GM19239 (cell line): ENCODE results near the gene CES1.
"Not testable (repeated sequence)": the region's sequence is repeated elsewhere in the genome, so short reads cannot be mapped to it uniquely, and the experiment has no call there.

Experiments used
- DNase-seq: peaks from one replicate; pipeline ENCODE4 v3.0.0; 2011; ENCODE audit warnings: low spot score; ENCODE audit not compliant: insufficient read length
- FAIRE-seq: peaks from 2 replicates; lab custom pipeline; 2011; peaks lifted over from hg19 to GRCh38; lab: Jason Lieb, UNC

The CES1 gene

DNA sequence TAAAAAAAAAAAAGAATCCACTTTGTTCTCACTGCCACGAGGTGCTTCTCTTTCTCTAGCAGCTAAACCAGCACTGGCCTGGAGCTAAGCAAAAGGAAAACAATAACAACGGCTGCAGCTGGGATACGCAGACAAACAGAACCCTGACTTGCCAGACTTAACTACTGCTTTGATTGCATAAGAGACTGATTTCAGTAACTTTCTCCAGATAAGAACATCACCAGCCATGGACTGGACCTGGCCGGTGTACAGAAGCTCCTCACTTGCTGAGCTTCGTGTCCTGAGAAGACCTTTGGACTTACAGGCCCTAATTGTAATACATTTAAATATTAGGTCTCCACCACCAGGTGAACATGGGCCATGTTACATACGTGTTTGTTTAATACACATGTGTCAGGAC lies 27.8 kb downstream of the CES1 start:
- not testable (repeated sequence) for FAIRE-seq, DNase-seq

DNA sequence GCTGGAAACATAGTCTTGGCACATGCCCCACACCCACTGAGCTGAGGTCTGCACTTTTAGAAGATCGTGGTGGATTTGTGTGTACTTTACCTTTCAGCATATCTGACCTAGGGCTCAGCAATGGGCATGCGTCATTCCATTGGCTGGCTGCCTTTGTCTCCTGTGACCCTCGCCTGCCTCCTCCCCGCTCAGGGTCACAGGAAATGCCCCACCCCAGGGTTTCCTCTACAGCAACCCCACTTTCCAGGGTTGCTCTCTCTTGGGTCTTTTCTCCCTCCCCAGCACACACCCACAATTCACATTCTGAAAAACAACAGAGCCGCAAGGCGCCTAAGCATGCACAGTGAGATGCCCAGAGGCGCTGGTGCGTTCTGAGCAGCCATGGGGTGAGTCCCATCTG lies 29.2 kb downstream of the CES1 start:
- FAIRE-seq, DNase-seq: not testable (repeated sequence)

DNA sequence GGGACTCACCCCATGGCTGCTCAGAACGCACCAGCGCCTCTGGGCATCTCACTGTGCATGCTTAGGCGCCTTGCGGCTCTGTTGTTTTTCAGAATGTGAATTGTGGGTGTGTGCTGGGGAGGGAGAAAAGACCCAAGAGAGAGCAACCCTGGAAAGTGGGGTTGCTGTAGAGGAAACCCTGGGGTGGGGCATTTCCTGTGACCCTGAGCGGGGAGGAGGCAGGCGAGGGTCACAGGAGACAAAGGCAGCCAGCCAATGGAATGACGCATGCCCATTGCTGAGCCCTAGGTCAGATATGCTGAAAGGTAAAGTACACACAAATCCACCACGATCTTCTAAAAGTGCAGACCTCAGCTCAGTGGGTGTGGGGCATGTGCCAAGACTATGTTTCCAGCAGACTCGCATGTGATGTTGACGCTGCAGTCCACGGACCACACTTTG lies 39.9 kb downstream of the CES1 start:
- not testable (repeated sequence) for FAIRE-seq, DNase-seq

DNA sequence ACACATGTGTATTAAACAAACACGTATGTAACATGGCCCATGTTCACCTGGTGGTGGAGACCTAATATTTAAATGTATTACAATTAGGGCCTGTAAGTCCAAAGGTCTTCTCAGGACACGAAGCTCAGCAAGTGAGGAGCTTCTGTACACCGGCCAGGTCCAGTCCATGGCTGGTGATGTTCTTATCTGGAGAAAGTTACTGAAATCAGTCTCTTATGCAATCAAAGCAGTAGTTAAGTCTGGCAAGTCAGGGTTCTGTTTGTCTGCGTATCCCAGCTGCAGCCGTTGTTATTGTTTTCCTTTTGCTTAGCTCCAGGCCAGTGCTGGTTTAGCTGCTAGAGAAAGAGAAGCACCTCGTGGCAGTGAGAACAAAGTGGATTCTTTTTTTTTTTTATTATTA lies 41.4 kb downstream of the CES1 start:
- not testable (repeated sequence) for FAIRE-seq

DNA sequence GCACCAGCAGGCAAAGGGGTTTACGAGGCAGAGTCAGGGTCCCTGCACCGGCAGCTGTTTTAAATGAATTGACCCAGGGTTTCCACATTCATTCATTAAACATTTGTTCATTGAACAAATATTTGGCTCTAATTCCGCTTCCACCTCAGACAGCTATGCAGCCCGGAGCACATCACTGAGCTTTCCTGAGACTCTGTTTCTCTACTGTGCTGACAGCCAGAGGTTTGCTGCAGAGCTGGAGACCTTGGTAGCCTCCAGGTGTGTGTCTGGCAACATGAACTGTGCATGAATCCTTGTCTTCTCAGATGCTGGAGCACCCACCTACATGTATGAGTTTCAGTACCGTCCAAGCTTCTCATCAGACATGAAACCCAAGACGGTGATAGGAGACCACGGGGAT lies 42.7 kb downstream of the CES1 start:
- FAIRE-seq, DNase-seq: not testable (repeated sequence)

More for the DNA sequence above, 41.4 kb downstream of the CES1 start:
- DNase-seq = not testable (repeated sequence)

DNA sequence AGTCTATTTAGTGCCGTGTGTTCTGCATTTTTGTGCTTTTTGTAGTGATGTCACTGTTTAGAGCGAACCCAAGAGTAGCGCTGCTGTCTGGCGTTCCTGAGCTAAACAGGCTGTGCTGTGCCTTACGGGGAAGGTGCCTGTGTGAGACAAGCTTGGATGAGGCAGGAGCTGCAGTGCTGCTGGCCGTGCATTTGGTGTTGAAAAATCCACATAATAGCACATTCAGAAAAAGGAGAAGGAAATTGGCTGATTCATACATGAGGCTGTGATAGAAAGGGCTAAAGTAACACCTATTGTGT lies 50.2 kb downstream of the CES1 start:
- not testable (repeated sequence) for DNase-seq
- FAIRE-seq = peak; percentile 68

DNA sequence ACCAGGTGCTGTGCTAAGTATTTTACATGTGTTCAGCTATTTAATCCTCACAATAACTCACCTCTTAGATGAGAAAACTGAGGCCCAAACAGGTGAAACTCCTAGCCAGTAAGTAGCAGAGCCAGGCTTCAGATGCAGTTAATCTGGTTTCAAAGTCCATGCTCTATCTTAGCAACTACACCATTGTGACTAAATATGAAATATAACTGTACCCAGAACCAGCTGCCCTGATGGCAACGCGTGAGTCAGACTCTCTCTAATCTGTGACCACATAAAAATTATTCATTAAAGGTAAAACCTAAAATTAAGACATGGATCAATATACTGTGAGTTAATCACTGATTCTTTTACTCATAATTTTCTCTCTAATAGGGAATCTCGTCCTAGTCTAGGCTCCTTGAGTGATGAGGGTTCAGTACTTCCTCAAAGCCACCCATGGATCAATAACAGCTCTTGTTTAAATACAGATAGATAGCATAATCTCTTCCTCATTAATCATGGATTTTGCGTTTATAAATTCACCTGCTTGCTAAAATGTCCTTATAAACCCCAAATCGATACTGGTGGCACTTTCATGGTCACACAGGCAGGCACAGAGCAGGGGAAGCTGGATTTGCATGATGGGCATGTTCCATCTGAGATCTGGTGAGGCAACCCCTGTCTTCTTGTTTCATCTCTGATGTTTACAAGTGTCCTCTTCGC lies 50.7 kb downstream of the CES1 start:
- FAIRE-seq, DNase-seq: not testable (repeated sequence)

DNA sequence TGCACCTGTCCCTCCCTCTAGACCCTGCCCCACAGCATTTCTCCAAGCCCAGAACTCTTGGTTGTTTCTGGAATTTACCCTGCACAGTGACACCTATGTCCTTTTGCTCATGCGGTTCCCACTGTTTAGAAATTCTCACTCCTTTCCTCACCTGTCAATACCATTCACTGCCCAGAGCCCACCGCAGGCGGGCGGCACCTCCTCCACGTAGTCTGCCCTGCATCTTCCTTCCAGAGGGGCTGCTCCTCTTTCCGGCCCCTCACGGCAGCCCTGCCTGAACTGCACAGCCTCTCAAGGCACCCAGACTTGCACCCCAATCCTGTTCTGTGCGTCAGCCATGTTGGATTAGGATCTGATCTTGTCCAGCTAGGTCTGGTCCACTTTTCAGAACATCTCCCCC lies 51.4 kb downstream of the CES1 start:
- FAIRE-seq, DNase-seq: not testable (repeated sequence)

DNA sequence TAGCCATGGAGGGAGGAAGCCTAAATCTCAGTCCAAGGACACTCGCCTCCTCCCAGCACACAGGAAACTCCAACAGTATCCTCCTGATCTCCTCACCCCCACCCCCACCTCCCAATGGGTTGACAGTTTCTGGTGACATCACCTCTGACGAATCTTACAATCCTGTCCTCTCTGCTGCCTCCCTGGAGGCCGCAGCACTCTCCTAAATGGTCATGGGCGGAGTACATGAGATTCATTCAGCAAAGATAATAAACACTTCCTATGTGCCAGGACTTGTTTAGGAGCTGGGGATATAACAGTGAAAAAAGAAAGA lies 52.8 kb downstream of the CES1 start:
- not testable (repeated sequence) for FAIRE-seq, DNase-seq

DNA sequence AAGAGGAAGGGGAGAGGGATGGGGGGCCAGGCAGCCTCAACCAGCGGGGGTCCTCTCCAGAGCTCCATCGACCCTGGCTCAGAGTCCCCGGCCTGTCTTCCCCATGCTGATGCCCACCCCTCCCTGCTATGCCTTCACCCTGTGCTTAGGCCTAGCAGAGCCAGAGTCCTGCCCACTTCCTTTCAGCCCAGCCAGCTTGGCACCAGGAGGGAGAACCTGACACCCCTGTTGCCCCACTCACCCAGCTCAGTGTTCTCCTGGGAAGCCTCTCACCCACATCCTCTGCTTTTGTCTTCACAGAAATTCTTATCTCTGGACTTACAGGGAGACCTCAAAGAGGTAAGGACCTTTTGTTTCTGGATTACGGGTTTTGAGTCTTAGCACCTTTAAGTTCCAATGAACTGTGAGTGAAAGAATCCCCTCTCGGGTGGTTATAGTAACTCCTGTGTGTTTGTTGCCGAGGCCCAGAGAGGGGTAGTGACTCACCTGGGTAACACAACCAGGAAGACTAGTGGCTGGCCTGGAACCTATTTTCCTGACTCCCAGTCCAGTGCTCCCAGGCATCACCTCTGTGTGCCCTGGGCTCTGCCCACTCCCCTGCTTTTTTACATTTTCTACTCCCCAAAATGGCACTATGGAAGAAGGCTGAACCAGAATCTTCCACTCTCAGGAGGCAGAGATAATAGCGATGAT lies 53.3 kb downstream of the CES1 start:
- DNase-seq (no peak), FAIRE-seq (no peak)

DNA sequence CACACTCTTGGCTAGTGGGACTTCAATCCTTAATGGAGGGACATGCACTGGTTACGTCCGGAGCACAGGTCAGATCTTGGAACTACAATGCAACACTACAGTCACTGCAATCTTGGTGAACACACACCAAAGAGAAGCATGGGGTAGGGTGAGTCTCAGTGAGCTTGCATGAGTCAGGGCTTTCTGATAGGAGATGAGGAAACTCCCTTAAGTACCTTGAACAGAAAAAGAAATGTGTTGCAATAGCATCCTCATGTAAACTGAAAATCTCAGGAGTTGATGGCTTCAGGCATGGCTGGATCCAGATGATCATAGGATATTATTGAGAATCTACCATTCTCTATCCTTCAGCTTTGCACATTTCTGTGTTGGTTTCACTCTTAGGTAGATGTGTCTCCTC lies 54.1 kb downstream of the CES1 start:
- DNase-seq (no peak), FAIRE-seq (no peak)

DNA sequence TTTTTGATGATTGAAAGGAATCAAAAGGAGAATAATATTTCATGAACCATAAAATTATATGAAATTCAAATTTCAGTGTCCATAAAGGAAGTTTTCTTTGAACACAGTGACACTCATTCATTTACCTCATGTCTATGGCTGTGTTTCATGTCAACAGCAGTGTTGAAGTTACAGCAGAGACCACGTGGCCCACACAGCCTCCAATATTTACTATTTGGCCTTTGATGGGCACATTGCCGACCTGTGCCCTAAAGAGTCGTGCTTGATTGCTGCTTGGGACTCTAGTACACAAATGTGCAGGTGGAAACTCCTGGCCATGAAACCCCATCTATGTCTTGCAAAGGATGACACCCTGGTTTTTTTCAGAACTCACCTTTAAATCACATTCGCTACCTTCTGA lies 57.0 kb downstream of the CES1 start:
- no peak for DNase-seq
- FAIRE-seq = no peak

DNA sequence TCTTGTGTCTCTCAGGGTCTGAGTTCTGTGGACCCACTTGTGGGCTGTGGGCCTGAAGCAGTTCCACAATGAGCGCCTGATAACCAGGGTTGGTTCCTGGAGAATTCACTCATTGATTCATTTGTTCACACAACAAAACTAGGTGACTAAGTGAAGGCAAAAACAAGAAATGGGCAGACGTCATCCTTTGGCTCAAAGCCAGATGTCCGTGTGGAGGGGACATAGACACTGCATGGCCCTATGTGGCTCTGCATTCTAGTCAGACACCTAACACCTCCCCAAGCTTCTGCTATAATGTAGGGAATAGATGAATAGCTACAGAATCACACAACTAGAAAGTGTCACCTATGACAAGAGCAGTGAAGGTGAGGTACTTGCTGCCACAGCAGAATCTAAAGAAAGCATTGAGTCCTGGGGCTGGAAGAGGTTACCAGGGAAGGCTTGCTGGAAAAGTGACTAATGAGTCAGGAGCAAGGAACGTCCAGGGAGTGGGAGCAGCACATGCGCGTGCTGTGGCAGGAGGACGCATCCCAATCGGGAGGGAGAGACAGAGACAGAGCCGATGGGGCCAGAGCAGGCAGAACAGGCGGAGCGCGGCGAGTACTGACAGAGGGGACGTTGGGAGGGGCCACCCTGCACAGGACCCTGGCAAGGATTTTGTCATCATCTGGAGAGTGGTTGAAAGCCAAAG lies 58.9 kb downstream of the CES1 start:
- no peak for FAIRE-seq
- no peak for DNase-seq

DNA sequence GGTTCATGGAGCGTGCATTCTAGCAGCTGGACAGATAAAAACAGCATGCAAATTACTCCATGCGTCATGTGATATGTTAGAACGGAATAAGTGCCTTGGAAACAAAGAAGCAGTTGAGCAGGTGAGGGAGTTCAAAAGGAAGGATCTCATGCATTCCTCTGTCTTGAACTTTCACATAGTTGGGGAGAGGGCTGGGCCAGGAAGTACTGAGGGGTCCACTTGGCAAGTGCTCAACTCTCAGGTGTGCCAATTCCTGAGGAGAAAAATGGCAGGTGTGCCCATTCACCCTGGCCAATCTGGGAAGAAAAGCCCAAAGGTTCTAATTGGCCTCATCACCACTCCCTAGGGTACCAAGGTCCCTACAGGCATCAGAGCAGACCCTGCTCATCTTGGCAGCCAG lies 67.7 kb downstream of the CES1 start:
- no peak for FAIRE-seq

DNA sequence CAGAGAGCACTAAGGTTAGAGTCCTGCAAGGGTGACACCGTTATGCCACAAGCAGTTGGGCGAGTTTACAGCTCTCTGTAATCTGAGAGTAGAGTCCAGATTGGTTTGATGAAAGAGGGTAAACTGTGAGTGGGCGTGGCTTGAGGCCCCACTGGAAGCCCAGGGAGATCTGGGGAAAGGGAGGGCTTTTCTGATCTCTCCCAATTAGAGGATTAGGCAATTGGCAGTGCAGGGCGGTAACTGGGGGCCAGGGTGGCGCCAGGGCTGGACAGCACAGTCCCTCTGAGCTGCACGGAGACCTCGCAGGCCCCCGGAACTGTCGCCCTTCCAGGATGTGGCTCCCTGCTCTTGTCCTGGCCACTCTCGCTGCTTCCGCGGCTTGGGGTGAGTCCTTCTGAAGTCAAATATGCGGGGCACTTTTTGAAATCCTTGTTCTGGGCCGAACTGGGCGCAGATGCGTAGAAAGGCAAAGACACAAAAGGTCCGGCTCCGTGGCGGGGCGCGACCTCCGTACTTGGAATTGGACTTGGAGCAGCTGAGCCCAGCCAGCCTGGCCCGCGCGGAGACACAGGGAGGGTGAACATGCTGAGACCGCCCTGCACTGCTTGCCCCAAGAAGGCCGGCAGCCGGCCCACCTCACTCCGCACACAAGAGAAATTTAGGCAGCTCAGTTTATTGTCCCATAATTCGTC lies 72.4 kb downstream of the CES1 start:
- FAIRE-seq (no peak), DNase-seq (no peak)

More for the DNA sequence above, 67.7 kb downstream of the CES1 start:
- no peak for DNase-seq

DNA sequence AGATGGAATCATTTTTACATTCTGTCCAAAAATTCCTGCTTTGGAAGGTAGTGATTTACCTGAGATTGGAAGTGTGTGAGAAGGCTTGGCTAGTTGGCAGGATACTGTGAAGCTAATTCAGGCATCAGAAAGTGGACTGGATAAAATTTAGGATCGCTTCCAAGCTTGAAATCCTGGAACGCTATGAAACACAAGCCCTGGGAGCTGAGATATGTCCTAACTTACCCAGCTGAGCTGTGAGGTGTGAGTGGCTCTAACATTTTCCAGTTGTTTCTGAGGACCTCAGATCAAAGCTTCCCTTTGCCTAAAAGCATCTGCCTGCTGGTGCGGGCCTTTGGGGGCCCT lies 73.0 kb downstream of the CES1 start:
- FAIRE-seq, DNase-seq: not testable (repeated sequence)

DNA sequence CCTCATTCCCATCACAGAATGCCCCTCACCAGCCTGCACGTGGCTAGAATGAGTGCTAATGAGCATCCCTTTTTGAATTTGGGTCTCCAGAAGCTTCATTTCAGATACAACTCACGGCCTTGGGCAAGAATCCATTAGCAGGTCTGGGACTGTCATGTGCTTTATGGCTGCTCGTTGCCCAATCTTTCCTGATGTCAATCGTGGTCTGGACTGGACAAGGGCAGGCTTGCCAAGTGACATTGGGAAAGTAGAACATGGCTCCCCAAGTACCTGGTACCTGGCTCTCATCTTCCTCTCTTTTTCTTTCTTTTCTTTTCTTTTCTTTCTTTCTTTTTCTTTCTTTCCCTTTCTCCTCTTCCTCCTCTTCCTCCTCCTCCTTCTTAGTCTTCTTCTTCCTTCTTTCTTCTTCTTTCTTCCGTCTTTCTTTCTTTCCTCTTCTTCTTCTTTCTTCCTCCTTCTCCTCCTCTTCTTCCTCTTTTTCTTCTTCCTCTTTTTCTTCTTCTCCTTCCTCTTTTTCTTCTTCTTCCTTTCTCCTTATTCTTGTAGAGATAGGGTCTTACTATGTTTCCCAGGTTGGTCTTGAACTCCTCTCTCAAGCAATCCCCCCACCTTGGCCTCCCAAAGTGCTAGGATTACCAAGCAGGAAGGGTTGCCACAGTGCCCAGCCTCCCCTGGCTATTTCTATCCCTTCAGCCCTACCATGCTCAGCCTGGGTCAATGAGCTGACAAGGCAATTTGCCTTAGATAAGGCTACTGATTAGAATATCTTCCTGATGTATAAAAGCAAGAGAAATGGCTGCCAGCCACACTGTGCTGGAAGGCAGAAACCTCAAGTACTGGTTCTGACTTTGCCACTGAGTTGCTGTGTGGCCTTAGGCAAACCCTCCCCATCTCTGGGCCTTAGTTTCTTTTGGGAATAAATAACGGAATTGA lies 75.0 kb downstream of the CES1 start:
- FAIRE-seq, DNase-seq: not testable (repeated sequence)

DNA sequence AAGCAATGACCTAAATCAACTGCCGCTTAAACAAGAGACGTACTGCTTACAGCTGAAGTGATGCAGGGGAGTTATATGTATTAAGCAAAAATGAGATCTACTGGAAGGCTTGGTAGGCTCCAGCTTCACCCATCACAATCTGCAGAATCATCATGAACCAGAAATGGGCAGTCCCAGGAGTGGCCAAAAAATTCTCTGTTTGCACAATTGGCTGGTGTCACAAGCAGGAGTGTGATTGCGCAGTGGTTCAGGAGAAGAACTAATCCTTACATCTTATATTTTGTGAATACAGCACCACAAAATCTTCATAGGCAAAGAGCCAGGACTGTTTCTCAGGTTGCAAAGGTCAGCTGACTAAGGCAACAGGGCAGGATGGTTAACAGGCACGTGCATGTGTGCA lies 75.9 kb downstream of the CES1 start:
- FAIRE-seq = no peak
- no peak for DNase-seq

DNA sequence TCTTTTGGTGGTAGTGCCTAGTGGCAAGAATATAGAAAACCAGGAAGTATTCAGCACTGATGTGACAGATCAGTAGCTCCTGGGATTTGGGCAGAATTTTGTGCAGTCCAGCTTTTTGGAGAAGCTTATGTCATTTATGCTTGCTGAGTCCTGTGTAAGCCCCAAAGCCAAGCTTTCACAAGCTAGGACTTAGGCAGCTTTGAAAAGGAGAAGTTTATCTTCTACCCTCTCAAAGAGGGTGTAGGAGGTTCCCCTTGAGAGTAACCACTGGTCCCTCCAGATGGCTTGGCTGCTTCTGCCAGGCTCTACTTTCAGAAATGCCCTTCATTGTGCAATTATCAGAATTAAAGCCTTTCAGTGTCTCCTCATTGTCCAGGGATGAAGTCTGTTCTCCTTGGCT lies 78.8 kb downstream of the CES1 start:
- DNase-seq (no peak), FAIRE-seq (no peak)

DNA sequence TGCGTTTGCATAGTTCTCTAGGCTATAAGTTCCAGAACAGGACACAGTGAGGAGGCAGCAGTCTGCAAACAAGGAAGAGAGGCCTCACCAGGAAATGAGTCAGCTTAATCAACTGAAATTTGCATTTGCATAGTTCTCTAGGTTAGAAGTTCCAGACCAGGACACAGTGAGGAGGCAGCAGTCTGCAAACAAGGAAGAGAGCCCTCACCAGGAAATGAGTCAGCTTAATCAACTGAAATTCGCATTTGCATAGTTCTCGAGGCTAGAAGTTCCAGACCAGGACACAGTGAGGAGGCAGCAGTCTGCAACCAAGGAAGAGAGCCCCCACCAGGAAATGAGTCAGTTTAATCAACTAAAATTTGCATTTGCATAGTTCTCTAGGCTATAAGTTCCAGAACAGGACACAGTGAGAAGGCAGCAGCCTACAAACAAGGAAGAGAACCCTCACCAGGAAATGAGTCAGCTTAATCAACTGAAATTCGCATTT lies 79.7 kb downstream of the CES1 start:
- not testable (repeated sequence) for DNase-seq, FAIRE-seq
